ENCODE measurements around the gene EMSY. TPM values are rescaled to one million over a fixed set of nuclear protein-coding genes. Genes with fewer than 3 reads are reported as not detected.
A peak's percentile ranks its signal among the peaks of the same experiment; 100 is the strongest.

EMSY gene
- total RNA-seq, 2 experiments from 2014 or later, result 23.2 to 26.7 TPM

GRCh38 chr11:76459299-76459698 is 14.5 kb downstream of the EMSY start:
- CTCF ChIA-PET, result interaction anchor here (0.8 to 1.2 kb wide), 4 partner anchors 9 to 84 kb away, joined by 3 to 5 read pairs (median 3); no protein-coding TSS in a partner anchor
- intact Hi-C loops (cut with micrococcal nuclease), result no loop called here

GRCh38 chr11:76459846-76460245 is 15.0 kb downstream of the EMSY start:
- DNase-seq, result no peak
- no peaks in the 10 kb centered on the region for H3K9me3 Mint-ChIP-seq
- intact Hi-C loops (cut with micrococcal nuclease), result no loop called here
- CTCF ChIA-PET, result interaction anchor here (1.0 to 1.1 kb wide), 2 partner anchors 10 to 18 kb away, joined by 3 to 5 read pairs; no protein-coding TSS in a partner anchor
- peaks cover 25% of the 10 kb centered on the region for H3K36me3 Mint-ChIP-seq (ENCODE audit: low read depth)
- no peak overlapping the region for H3K4me3 Mint-ChIP-seq
- no peak overlapping the region for H3K27ac Mint-ChIP-seq
- H3K4me1 Mint-ChIP-seq (ENCODE audit: low read depth), result peaks cover 3% of the 10 kb centered on the region
- no peaks in the 10 kb centered on the region for H3K27me3 Mint-ChIP-seq (ENCODE audit: low read depth)

More at GRCh38 chr11:76459299-76459698, 14.5 kb downstream of the EMSY start:
- Mint-ChIP-seq H3K27ac (no peak overlapping the region), H3K27me3 (ENCODE audit: low read depth) (no peaks in the 10 kb centered on the region), H3K4me3 (no peak overlapping the region), H3K36me3 (ENCODE audit: low read depth) (peaks cover 23% of the 10 kb centered on the region), H3K9me3 (no peaks in the 10 kb centered on the region), H3K4me1 (ENCODE audit: low read depth) (peaks cover 3% of the 10 kb centered on the region)
- no peak for DNase-seq

- Mint-ChIP-seq H3K36me3 (ENCODE audit: low read depth) (peaks cover 35% of the 10 kb centered on the region), H3K4me3 (no peak overlapping the region)
- CTCF ChIA-PET, result interaction anchor here (0.7 kb wide), 1 partner anchor 13 kb away, joined by 3 read pairs; no protein-coding TSS in a partner anchor
Observed at GRCh38 chr11:76462317-76462716, 17.5 kb downstream of the EMSY start.

GRCh38 chr11:76465701-76466100 is 20.9 kb downstream of the EMSY start:
- no peak overlapping the region for H3K27ac Mint-ChIP-seq
- peaks cover 28% of the 10 kb centered on the region for H3K36me3 Mint-ChIP-seq (ENCODE audit: low read depth)
- intact Hi-C loops (cut with micrococcal nuclease), result no loop called here
- H3K27me3 Mint-ChIP-seq (ENCODE audit: low read depth), result no peaks in the 10 kb centered on the region
- no peak for DNase-seq
- H3K4me1 Mint-ChIP-seq (ENCODE audit: low read depth), result no peaks in the 10 kb centered on the region
- no peak overlapping the region for H3K4me3 Mint-ChIP-seq
- no peaks in the 10 kb centered on the region for H3K9me3 Mint-ChIP-seq
- CTCF ChIA-PET, result no interaction called here

More at GRCh38 chr11:76462317-76462716, 17.5 kb downstream of the EMSY start:
- no peaks in the 10 kb centered on the region for H3K9me3 Mint-ChIP-seq
- peaks cover 3% of the 10 kb centered on the region for H3K4me1 Mint-ChIP-seq (ENCODE audit: low read depth)
- H3K27me3 Mint-ChIP-seq (ENCODE audit: low read depth), result no peaks in the 10 kb centered on the region
- no peak overlapping the region for H3K27ac Mint-ChIP-seq
- DNase-seq, result no peak
- intact Hi-C loops (cut with micrococcal nuclease), result no loop called here

- Mint-ChIP-seq H3K4me1 (ENCODE audit: low read depth) (no peaks in the 10 kb centered on the region), H3K36me3 (ENCODE audit: low read depth) (peaks cover 30% of the 10 kb centered on the region), H3K27ac (no peak overlapping the region), H3K9me3 (no peaks in the 10 kb centered on the region), H3K4me3 (no peak overlapping the region), H3K27me3 (ENCODE audit: low read depth) (no peaks in the 10 kb centered on the region)
- intact Hi-C loops (cut with micrococcal nuclease), result no loop called here
- CTCF ChIA-PET, result no interaction called here
- no peak for DNase-seq
Observed at GRCh38 chr11:76466666-76467065, 21.8 kb downstream of the EMSY start.

GRCh38 chr11:76469141-76469540 is 24.3 kb downstream of the EMSY start:
- DNase-seq, result no peak
- Mint-ChIP-seq H3K36me3 (ENCODE audit: low read depth) (peaks cover 30% of the 10 kb centered on the region), H3K4me1 (ENCODE audit: low read depth) (no peaks in the 10 kb centered on the region), H3K27ac (no peak overlapping the region), H3K9me3 (no peaks in the 10 kb centered on the region), H3K4me3 (no peak overlapping the region), H3K27me3 (ENCODE audit: low read depth) (no peaks in the 10 kb centered on the region)
- CTCF ChIA-PET, result no interaction called here
- intact Hi-C loops (cut with micrococcal nuclease), result no loop called here

GRCh38 chr11:76471382-76471781 is 26.6 kb downstream of the EMSY start:
- Mint-ChIP-seq H3K4me3 (no peak overlapping the region), H3K27ac (no peak overlapping the region), H3K36me3 (ENCODE audit: low read depth) (peaks cover 22% of the 10 kb centered on the region), H3K9me3 (no peaks in the 10 kb centered on the region), H3K4me1 (ENCODE audit: low read depth) (no peaks in the 10 kb centered on the region), H3K27me3 (ENCODE audit: low read depth) (no peaks in the 10 kb centered on the region)
- CTCF ChIA-PET, result no interaction called here
- no peak for DNase-seq
- intact Hi-C loops (cut with micrococcal nuclease), result no loop called here

- Mint-ChIP-seq H3K27ac (no peak overlapping the region), H3K36me3 (ENCODE audit: low read depth) (peaks cover 35% of the 10 kb centered on the region), H3K4me1 (ENCODE audit: low read depth) (peaks cover 12% of the 10 kb centered on the region), H3K4me3 (no peak overlapping the region), H3K27me3 (ENCODE audit: low read depth) (no peaks in the 10 kb centered on the region), H3K9me3 (peaks cover 8% of the 10 kb centered on the region)
- DNase-seq, result no peak
- CTCF ChIA-PET, result interaction anchor here (0.6 kb wide), 1 partner anchor 165 kb away, joined by 3 read pairs; no protein-coding TSS in a partner anchor
- intact Hi-C loops (cut with micrococcal nuclease), result no loop called here
Observed at GRCh38 chr11:76480241-76480640, 35.4 kb downstream of the EMSY start.

- H3K36me3 Mint-ChIP-seq (ENCODE audit: low read depth), result peaks cover 10% of the 10 kb centered on the region
- DNase-seq, result no peak
- no peak overlapping the region for H3K4me3 Mint-ChIP-seq
- H3K9me3 Mint-ChIP-seq, result no peaks in the 10 kb centered on the region
- no peaks in the 10 kb centered on the region for H3K27me3 Mint-ChIP-seq (ENCODE audit: low read depth)
- no peaks in the 10 kb centered on the region for H3K4me1 Mint-ChIP-seq (ENCODE audit: low read depth)
- H3K27ac Mint-ChIP-seq, result no peak overlapping the region
- intact Hi-C loops (cut with micrococcal nuclease), result no loop called here
- CTCF ChIA-PET, result no interaction called here
Observed at GRCh38 chr11:76491644-76492043, 46.8 kb downstream of the EMSY start.

- Mint-ChIP-seq H3K4me1 (ENCODE audit: low read depth) (no peaks in the 10 kb centered on the region), H3K36me3 (ENCODE audit: low read depth) (peaks cover 13% of the 10 kb centered on the region), H3K9me3 (no peaks in the 10 kb centered on the region), H3K27ac (no peak overlapping the region), H3K4me3 (no peak overlapping the region), H3K27me3 (ENCODE audit: low read depth) (no peaks in the 10 kb centered on the region)
- CTCF ChIA-PET, result interaction anchor here (1.1 to 1.3 kb wide), 2 partner anchors 187 to 499 kb away, joined by 3 read pairs; no protein-coding TSS in a partner anchor
- DNase-seq, result no peak
- intact Hi-C loops (cut with micrococcal nuclease), result no loop called here
Observed at GRCh38 chr11:76493040-76493439, 48.2 kb downstream of the EMSY start.

- Mint-ChIP-seq H3K4me1 (ENCODE audit: low read depth) (no peaks in the 10 kb centered on the region), H3K27ac (no peak overlapping the region), H3K9me3 (no peaks in the 10 kb centered on the region), H3K4me3 (no peak overlapping the region), H3K27me3 (ENCODE audit: low read depth) (no peaks in the 10 kb centered on the region), H3K36me3 (ENCODE audit: low read depth) (peaks cover 15% of the 10 kb centered on the region)
- CTCF ChIA-PET, result interaction anchor here (1.1 to 1.3 kb wide), 2 partner anchors 186 to 498 kb away, joined by 3 read pairs; no protein-coding TSS in a partner anchor
- intact Hi-C loops (cut with micrococcal nuclease), result no loop called here
- no peak for DNase-seq
Observed at GRCh38 chr11:76493626-76494539, 49.1 kb downstream of the EMSY start.

- Mint-ChIP-seq H3K9me3 (no peaks in the 10 kb centered on the region), H3K4me1 (ENCODE audit: low read depth) (no peaks in the 10 kb centered on the region), H3K36me3 (ENCODE audit: low read depth) (peaks cover 13% of the 10 kb centered on the region), H3K27ac (no peak overlapping the region), H3K27me3 (ENCODE audit: low read depth) (no peaks in the 10 kb centered on the region), H3K4me3 (no peak overlapping the region)
- CTCF ChIA-PET, result no interaction called here
- intact Hi-C loops (cut with micrococcal nuclease), result no loop called here
- DNase-seq, result no peak
Observed at GRCh38 chr11:76495019-76495418, 50.2 kb downstream of the EMSY start.

GRCh38 chr11:76496174-76496573 is 51.4 kb downstream of the EMSY start:
- H3K36me3 Mint-ChIP-seq (ENCODE audit: low read depth), result peaks cover 23% of the 10 kb centered on the region
- H3K4me3 Mint-ChIP-seq, result no peak overlapping the region
- no peak for DNase-seq
- CTCF ChIA-PET, result no interaction called here
- peak overlapping the region; percentile 15 for H3K27ac Mint-ChIP-seq
- peaks cover 4% of the 10 kb centered on the region for H3K9me3 Mint-ChIP-seq
- H3K27me3 Mint-ChIP-seq (ENCODE audit: low read depth), result no peaks in the 10 kb centered on the region
- no peaks in the 10 kb centered on the region for H3K4me1 Mint-ChIP-seq (ENCODE audit: low read depth)
- intact Hi-C loops (cut with micrococcal nuclease), result no loop called here

Measured in activated naive CD4-positive, alpha-beta T cell treated with anti-CD3 and anti-CD28 coated beads for 36 hours (primary cell).